Measurements from ENCODE around the gene C1orf174.

- TF ChIP-seq, protein P1, sequence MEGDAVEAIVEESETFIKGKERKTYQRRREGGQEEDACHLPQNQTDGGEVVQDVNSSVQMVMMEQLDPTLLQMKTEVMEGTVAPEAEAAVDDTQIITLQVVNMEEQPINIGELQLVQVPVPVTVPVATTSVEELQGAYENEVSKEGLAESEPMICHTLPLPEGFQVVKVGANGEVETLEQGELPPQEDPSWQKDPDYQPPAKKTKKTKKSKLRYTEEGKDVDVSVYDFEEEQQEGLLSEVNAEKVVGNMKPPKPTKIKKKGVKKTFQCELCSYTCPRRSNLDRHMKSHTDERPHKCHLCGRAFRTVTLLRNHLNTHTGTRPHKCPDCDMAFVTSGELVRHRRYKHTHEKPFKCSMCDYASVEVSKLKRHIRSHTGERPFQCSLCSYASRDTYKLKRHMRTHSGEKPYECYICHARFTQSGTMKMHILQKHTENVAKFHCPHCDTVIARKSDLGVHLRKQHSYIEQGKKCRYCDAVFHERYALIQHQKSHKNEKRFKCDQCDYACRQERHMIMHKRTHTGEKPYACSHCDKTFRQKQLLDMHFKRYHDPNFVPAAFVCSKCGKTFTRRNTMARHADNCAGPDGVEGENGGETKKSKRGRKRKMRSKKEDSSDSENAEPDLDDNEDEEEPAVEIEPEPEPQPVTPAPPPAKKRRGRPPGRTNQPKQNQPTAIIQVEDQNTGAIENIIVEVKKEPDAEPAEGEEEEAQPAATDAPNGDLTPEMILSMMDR (IDR thresholded peaks at IDR 0.05) = no peak
- TF ChIP-seq POLR2A (IDR thresholded peaks at IDR 0.05) = no peak
Measured at GRCh38 chr1:3902111-3902511, 2.0 kb upstream of the C1orf174 start.
